ENCODE data around the gene MAPKAP1.
A peak's percentile ranks its signal among the peaks of the same experiment; 100 is the strongest.

Gene MAPKAP1

GRCh38 chr9:125397736-125398135, 309.3 kb downstream of the MAPKAP1 start:
- no peak for DNase-seq (ENCODE audit: low read depth)
- no peak for TF ChIP-seq CTCF (IDR thresholded peaks at IDR 0.05; ENCODE audit: insufficient read depth, low read depth, low read length, missing control alignments)
- H3K4me3 ChIP-seq (ENCODE audit: low read depth, low read length): no peak overlapping the region

DNA sequence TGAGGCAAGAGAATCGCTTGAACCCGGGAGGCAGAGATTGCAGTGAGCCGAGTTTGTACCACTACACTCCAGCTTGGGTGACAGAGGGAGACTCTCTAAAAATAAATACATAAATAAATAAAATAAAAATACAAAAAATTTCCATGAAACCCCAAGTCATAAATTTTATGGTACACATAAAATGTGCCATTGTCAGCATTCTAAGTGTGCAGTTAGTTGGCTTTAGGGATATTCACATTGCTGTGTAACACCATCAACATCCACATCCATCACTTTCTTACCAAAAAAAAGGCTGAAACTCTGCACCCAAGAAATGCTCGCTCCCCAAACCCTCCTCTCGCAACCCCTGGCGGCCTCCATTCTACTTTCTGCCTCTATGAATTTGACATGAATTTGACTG, 310.2 kb downstream of the MAPKAP1 start:
- DNase-seq (ENCODE audit: low read depth): no peak
- TF ChIP-seq CTCF (IDR thresholded peaks at IDR 0.05; ENCODE audit: insufficient read depth, low read depth, low read length, missing control alignments): no peak

GRCh38 chr9:125393426-125393825, 313.6 kb downstream of the MAPKAP1 start:
- no peak for TF ChIP-seq CTCF (IDR thresholded peaks at IDR 0.05; ENCODE audit: insufficient read depth, low read depth, low read length, missing control alignments)
- peak; percentile 65 for DNase-seq (ENCODE audit: low read depth)
- no peak overlapping the region for H3K4me3 ChIP-seq (ENCODE audit: low read depth, low read length)

More for the DNA sequence above, 310.2 kb downstream of the MAPKAP1 start:
- H3K4me3 ChIP-seq (ENCODE audit: low read depth, low read length): no peak overlapping the region

- no peak for DNase-seq (ENCODE audit: low read depth)
- TF ChIP-seq CTCF (IDR thresholded peaks at IDR 0.05; ENCODE audit: insufficient read depth, low read depth, low read length, missing control alignments): no peak
- no peak overlapping the region for H3K4me3 ChIP-seq (ENCODE audit: low read depth, low read length)
Measured at GRCh38 chr9:125391704-125392103, 315.3 kb downstream of the MAPKAP1 start.

- DNase-seq (ENCODE audit: low read depth): no peak
- H3K4me3 ChIP-seq (ENCODE audit: low read depth, low read length): no peak overlapping the region
- TF ChIP-seq CTCF (IDR thresholded peaks at IDR 0.05; ENCODE audit: insufficient read depth, low read depth, low read length, missing control alignments): no peak
Measured at GRCh38 chr9:125388978-125389377, 318.0 kb downstream of the MAPKAP1 start.

DNA sequence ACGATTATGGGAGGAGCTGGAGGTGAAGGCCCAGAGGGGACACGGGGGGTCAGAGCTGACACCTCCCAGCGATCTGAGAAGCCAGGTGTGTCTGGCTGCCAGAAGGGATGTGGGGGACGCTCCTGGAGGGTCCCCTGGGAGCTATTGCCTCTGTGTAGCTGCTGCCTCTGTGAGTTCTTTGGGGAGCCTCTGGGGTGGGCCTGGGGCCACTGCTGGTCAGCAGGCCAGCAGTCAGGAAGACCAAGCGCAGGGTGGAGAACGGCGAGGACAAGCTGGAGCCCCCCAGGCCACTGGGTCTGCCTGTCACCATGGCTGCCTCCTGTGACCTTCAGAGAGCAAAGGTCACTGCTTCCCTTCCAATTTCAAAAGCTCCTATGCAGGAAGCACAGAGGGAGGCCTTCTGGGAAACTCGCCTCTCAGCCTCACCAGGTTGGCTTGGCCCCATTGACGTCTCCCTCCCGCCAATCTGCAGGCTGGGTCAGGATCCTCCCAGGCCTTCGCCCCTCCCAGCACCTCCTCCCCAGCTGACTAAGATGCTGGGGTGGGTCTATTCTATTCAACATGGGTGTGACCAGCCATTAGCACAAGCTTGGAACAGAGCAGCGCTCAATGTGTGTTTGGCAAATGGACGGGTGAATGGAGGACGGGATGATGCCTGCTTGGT, 319.0 kb downstream of the MAPKAP1 start:
- H3K4me3 ChIP-seq (ENCODE audit: low read depth, low read length): no peak overlapping the region
- no peak for DNase-seq (ENCODE audit: low read depth)
- TF ChIP-seq CTCF (IDR thresholded peaks at IDR 0.05; ENCODE audit: insufficient read depth, low read depth, low read length, missing control alignments): no peak
